Heart right ventricle (tissue), 16 donors: Measurements from ENCODE around the gene PPP1R7. TPM values are rescaled to one million over a fixed set of nuclear protein-coding genes. Genes with fewer than 3 reads are reported as not detected.

Source experiments
- ATAC-seq, 8 donors: fragments of 200-7000 bp; cut with Tn5 transposase; one replicate each; pipeline ENCODE4 v1.9.1; 2020; ENCODE audit warnings: mild to moderate bottlenecking in 8 of 8, moderate library complexity in 8 of 8, moderate number of reproducible peaks in 1 of 8
- DNase-seq, 2 donors: peaks; one replicate each; pipeline ENCODE4 v3.0.0-alpha.2; 2020
- H3K27ac ChIP-seq, 10 donors: fragments of 200-600 bp; sonication (generic) in 2 of 10; one replicate each; pipeline versions ENCODE4 v1.5.0 to v1.8.0; 2020 to 2022; ENCODE audit warnings: mild to moderate bottlenecking in 3 of 10
- H3K27me3 ChIP-seq, 7 donors: fragments of 200-600 bp; one replicate each; pipeline ENCODE4 v1.8.0; 2021 to 2022; ENCODE audit warnings: mild to moderate bottlenecking in 2 of 7
- H3K36me3 ChIP-seq, 9 donors: fragments of 200-600 bp; sonication (generic) in 1 of 9; one replicate each; pipeline versions ENCODE4 v1.5.0 to v1.8.0; 2020 to 2022; ENCODE audit warnings: mild to moderate bottlenecking in 2 of 9
- H3K4me1 ChIP-seq, 9 donors: fragments of 200-600 bp; sonication (generic) in 1 of 9; one replicate each; pipeline versions ENCODE4 v1.5.0 to v1.8.0; 2020 to 2022; ENCODE audit warnings: mild to moderate bottlenecking in 4 of 9
- H3K4me3 ChIP-seq, 10 donors: fragments of 200-600 bp; sonication (generic) in 2 of 10; one replicate each; pipeline versions ENCODE4 v1.5.0 to v1.8.0; 2020 to 2022; ENCODE audit warnings: mild to moderate bottlenecking in 7 of 10, moderate library complexity in 2 of 10
- H3K9me3 ChIP-seq, 11 donors: fragments of 200-600 bp in 10 of 11; sonication (generic) in 2 of 11; one replicate each; pipeline versions ENCODE4 v1.5.0 to v1.8.0; 2013 to 2022; ENCODE audit warnings: mild to moderate bottlenecking in 2 of 11, control low read depth in 1 of 11, moderate library complexity in 1 of 11
- WGBS, 2 donors: extraction: QIAGEN DNeasy Blood & Tissue Kit; methylation state at CpG; one replicate each; pipeline ENCODE4 v1.1.7; 2013; ENCODE audit warnings: inconsistent platforms in 1 of 2; 5-methylcytosine and 5-hydroxymethylcytosine counted together
- intact Hi-C, 10 donors: fragments of 100-400 bp; cut with DNase I; formaldehyde crosslinking; loops; one replicate each; pipeline versions ENCODE4 v1.11.1 to v1.14.2; 2022
- polyA plus RNA-seq, 2 donors: library from polyadenylated mRNA; stranded (reverse); fragments of 200-250 nt; gene quantifications; one replicate each; pipeline ENCODE4 v1.2.3, GENCODE V29; 2013
- total RNA-seq, 10 donors: library from RNA; stranded (reverse); fragmentation: NEBNext Ultra II Directional in 3 of 10; extraction: Animal tissue kit (Norgen Biotek cat#: 25700) in 3 of 10; gene quantifications; one replicate each; pipeline versions ENCODE4 v1.2.1 to v1.2.4, GENCODE V29; 2021 to 2023
- TF ChIP-seq, protein P1 (sequence below), 9 donors: fragments of 200-600 bp; sonication (generic) in 2 of 9; IDR thresholded peaks; one replicate each; pipeline versions ENCODE4 v1.5.0 to v1.8.0; 2021 to 2022; ENCODE audit warnings: antibody characterized with exemption in 9 of 9, mild to moderate bottlenecking in 5 of 9, moderate library complexity in 1 of 9
- donor health status: Arrhythmogenic right ventricular cardiomyopathy.
- donor health status: ischemic (EF 13 %, LVEDD 7.1; RV severe dilation, severe dysfunction).
- donor health status: healthy with polysubstance abuse.
- donor health status: DM: no; HTN: yes; CAD: no.
- donor health status: DM: no; HTN: no; CAD: no.
- donor health status: ischemic (EF 25% LVEDD 6.9; RV normal size, moderate dysfunction).
- donor health status: ischemic (EF 25% LVEDD 5.7; RV mildly dilated, moderate dysfunction).
- donor health status: healthy.
- donor health status: DM: yes; HTN: yes; CAD: no.
- donor health status: Ischemic cardiomyopathy.
- donor health status: ischemic (EF 35%, LVEDD 5.7; RV mildly dilated, moderate dysfunction).
- donor health status: nonischemic (EF 11% LVEDD 7.7; RV severe dilation, severe dysfunction).
- donor health status: DM: yes; HTN: yes; CAD: no.
- donor health status: PGD.
- donor health status: ischemic (EF 29% LVEDD 5.4; RV normal size, mild dysfunction).
- donor health status: nonischemic (EF 23%, LVEDD 6.1; RV moderate dilation, normal function).

The PPP1R7 gene
- total and polyA plus RNA-seq, 12 donors = 64.1 to 91.3 (median 77.3) TPM

- H3K36me3 ChIP-seq = peaks cover 0 to 8% (median 0%) of the 10 kb centered on the region in 9 donors
- ATAC-seq (no peak), DNase-seq (no peak)
- H3K9me3 ChIP-seq = peaks cover 0 to 8% (median 0%) of the 10 kb centered on the region in 11 donors
- WGBS, 2 donors = 87 to 96% methylated on average over 19 of the region's 19 CpGs
- TF ChIP-seq, protein P1, sequence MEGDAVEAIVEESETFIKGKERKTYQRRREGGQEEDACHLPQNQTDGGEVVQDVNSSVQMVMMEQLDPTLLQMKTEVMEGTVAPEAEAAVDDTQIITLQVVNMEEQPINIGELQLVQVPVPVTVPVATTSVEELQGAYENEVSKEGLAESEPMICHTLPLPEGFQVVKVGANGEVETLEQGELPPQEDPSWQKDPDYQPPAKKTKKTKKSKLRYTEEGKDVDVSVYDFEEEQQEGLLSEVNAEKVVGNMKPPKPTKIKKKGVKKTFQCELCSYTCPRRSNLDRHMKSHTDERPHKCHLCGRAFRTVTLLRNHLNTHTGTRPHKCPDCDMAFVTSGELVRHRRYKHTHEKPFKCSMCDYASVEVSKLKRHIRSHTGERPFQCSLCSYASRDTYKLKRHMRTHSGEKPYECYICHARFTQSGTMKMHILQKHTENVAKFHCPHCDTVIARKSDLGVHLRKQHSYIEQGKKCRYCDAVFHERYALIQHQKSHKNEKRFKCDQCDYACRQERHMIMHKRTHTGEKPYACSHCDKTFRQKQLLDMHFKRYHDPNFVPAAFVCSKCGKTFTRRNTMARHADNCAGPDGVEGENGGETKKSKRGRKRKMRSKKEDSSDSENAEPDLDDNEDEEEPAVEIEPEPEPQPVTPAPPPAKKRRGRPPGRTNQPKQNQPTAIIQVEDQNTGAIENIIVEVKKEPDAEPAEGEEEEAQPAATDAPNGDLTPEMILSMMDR (IDR thresholded peaks at IDR 0.05) = no peak
- no peaks in the 10 kb centered on the region for H3K27me3 ChIP-seq
- intact Hi-C loops = no loop called here
- no peak overlapping the region for H3K4me3 ChIP-seq
- no peaks in the 10 kb centered on the region for H3K4me1 ChIP-seq
- H3K27ac ChIP-seq = no peak overlapping the region
These were observed 27.8 kb upstream of the PPP1R7 start for GRCh38 chr2:241122376-241123002.

DNA sequence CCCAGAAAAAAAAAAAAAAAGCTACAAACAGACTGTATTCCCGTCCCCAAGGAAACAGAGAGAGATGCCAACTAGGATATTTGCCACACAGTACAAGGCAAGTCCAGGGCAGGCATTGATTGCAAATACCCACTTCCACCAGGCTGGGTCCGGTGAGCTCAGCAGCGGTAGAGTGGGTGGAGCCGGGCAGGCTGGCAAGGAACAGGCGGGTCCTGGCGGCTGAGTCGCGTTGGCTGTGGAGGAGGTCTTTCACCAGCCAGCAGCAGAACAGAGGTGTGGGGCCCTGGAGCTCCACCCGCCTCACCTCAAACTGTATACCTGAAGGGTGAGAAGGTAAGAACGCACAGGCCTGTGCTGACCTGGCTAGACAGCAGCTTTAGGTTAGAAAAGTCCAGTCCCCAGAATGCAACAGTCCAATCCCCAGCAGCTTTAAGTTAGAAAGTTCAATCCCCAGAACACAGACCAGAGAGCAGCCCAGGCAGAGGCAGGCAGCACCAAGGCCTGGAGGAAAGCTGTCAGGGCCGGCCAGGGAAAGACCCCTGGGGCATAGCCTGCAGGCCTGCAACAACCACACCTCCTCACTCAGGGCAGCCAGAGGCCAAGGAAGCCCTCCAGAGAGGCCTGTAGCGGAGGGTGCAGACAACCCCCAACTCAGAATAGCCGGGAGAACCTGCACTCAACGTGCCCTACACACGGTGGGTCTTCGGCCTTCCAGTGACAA, 26.3 kb upstream of the PPP1R7 start:
- peaks cover 0 to 8% (median 0%) of the 10 kb centered on the region in 11 donors for H3K9me3 ChIP-seq
- WGBS, 2 donors = 88 to 94% methylated on average over 16 of the region's 16 CpGs
- H3K27ac ChIP-seq = no peak overlapping the region
- H3K4me1 ChIP-seq = no peaks in the 10 kb centered on the region
- intact Hi-C loops = no loop called here
- H3K4me3 ChIP-seq = no peak overlapping the region
- DNase-seq (no peak), ATAC-seq (peak in 2 of 8 donors; percentile 40)
- TF ChIP-seq, protein P1 (IDR thresholded peaks at IDR 0.05) = no peak
- peaks cover 0 to 8% (median 0%) of the 10 kb centered on the region in 9 donors for H3K36me3 ChIP-seq
- no peaks in the 10 kb centered on the region for H3K27me3 ChIP-seq

- TF ChIP-seq, protein P1 (IDR thresholded peaks at IDR 0.05) = no peak
- peak in 1 of 8 donors; percentile 9 for ATAC-seq
These were observed 24.6 kb upstream of the PPP1R7 start for GRCh38 chr2:241125626-241126025.

DNA sequence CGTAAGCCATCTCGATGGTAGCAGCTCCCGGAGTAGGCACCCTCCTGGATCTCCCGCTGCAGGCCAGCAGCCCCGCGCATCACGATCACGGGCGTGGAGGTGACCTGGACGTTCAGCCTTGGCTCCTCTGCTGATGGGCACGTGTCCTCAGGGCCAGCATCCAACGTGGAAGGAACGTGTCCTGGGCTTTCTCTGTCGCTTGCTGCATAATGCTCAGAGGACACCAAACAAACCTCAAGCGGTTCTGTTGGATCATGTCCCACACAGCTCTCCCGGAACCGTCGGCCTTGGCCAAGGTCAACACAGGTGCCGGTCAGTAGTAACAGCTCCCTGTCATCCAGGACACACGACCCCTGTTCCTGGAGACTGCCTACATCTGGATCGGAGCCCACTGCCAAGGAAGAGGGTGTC, 24.1 kb upstream of the PPP1R7 start:
- no peak for DNase-seq

More at GRCh38 chr2:241125626-241126025, 24.6 kb upstream of the PPP1R7 start:
- intact Hi-C loops = no loop called here
- Histone ChIP-seq H3K36me3 (peaks cover 0 to 8% (median 0%) of the 10 kb centered on the region in 9 donors), H3K4me1 (no peaks in the 10 kb centered on the region), H3K4me3 (no peak overlapping the region), H3K9me3 (peaks cover 0 to 6% (median 0%) of the 10 kb centered on the region in 11 donors), H3K27me3 (no peaks in the 10 kb centered on the region), H3K27ac (no peak overlapping the region)
- 93 to 96% methylated on average over 13 of the region's 13 CpGs for WGBS, 2 donors
- no peak for DNase-seq

More for the DNA sequence above, 24.1 kb upstream of the PPP1R7 start:
- H3K27ac ChIP-seq = no peak overlapping the region
- intact Hi-C loops = no loop called here
- WGBS, 2 donors = 92 to 93% methylated on average over 21 of the region's 21 CpGs
- no peaks in the 10 kb centered on the region for H3K4me1 ChIP-seq
- TF ChIP-seq, protein P1 (IDR thresholded peaks at IDR 0.05) = no peak
- ATAC-seq = peak in 2 of 8 donors; percentile 10 to 29
- H3K27me3 ChIP-seq = no peaks in the 10 kb centered on the region
- peaks cover 0 to 8% (median 0%) of the 10 kb centered on the region in 9 donors for H3K36me3 ChIP-seq
- no peak overlapping the region for H3K4me3 ChIP-seq
- H3K9me3 ChIP-seq = peaks cover 0 to under 1% (median 0%) of the 10 kb centered on the region in 11 donors
